GM12891 (cell line): ENCODE data around the gene CCL8.

Source experiments
- POLR2A ChIP-seq: IDR thresholded peaks from 2 replicates; pipeline ENCODE4 v1.6.1; 2011; ENCODE audit warnings: low read depth, low read length, control low read depth
- SPI1 ChIP-seq: IDR thresholded peaks from 2 replicates; pipeline ENCODE4 v1.6.1; 2011; ENCODE audit warnings: low read depth, low read length, control low read depth
- TAF1 ChIP-seq: IDR thresholded peaks from 2 replicates; pipeline ENCODE4 v1.6.1; 2011; ENCODE audit warnings: low read depth, low read length, control low read depth

- TF ChIP-seq POLR2A (no peak), TAF1 (no peak), SPI1 (no peak)
Measured at GRCh38 chr17:34351096-34351495, 31.9 kb downstream of the CCL8 start.
